HepG2 (cell line): ENCODE results near the gene CCL19. TPM values are rescaled to one million over a fixed set of nuclear protein-coding genes. Genes with fewer than 3 reads are reported as not detected.

Source experiments
- ASH2L ChIP-seq: fragments of 300-600, 200-600 bp; sonication (generic); IDR thresholded peaks from 2 replicates; pipeline ENCODE4 v1.7.0; 2017; ENCODE audit warnings: low read depth, mild to moderate bottlenecking, moderate library complexity, mixed read lengths, low read length; ENCODE audit not compliant: insufficient read length
- ATRX ChIP-seq: sonication (generic); formaldehyde crosslinking; IDR thresholded peaks from 2 replicates; pipeline ENCODE4 v1.4.0; 2020; ENCODE audit warnings: missing genetic modification reagents, borderline replicate concordance
- BHLHE40 ChIP-seq: IDR thresholded peaks from 2 replicates; pipeline ENCODE4 v1.6.1; 2011; ENCODE audit warnings: low read length, improper control_type of control experiment
- CC2D1A ChIP-seq: sonication (generic); formaldehyde crosslinking; IDR thresholded peaks from 2 replicates; pipeline ENCODE4 v1.8.1; 2023; ENCODE audit warnings: mild to moderate bottlenecking, missing genetic modification reagents
- ELK4 ChIP-seq: sonication (generic); formaldehyde crosslinking; IDR thresholded peaks from 2 replicates; pipeline ENCODE4 v1.9.0; 2021; ENCODE audit warnings: missing genetic modification reagents, borderline replicate concordance
- HOXD1 ChIP-seq: sonication (generic); formaldehyde crosslinking; IDR thresholded peaks from 2 replicates; pipeline ENCODE4 v1.5.0; 2020; ENCODE audit warnings: missing genetic modification reagents
- KMT2A ChIP-seq: sonication (generic); formaldehyde crosslinking; IDR thresholded peaks from 2 replicates; pipeline ENCODE4 v1.4.0; 2020; ENCODE audit warnings: missing genetic modification reagents
- ONECUT2 ChIP-seq: sonication (generic); formaldehyde crosslinking; IDR thresholded peaks from 2 replicates; pipeline ENCODE4 v1.4.0; 2020; ENCODE audit warnings: missing genetic modification reagents
- PAX8 ChIP-seq: sonication (generic); formaldehyde crosslinking; IDR thresholded peaks from 2 replicates; pipeline ENCODE4 v1.8.0; 2022; ENCODE audit warnings: mild to moderate bottlenecking, missing genetic modification reagents, borderline replicate concordance
- SIN3A ChIP-seq: IDR thresholded peaks from 2 replicates; pipeline ENCODE4 v1.6.1; 2011; ENCODE audit warnings: low read depth, mild to moderate bottlenecking, control low read depth, low read length, borderline replicate concordance
- SMAD9 ChIP-seq: sonication (generic); formaldehyde crosslinking; IDR thresholded peaks from 2 replicates; pipeline ENCODE4 v1.5.1; 2020; ENCODE audit warnings: mild to moderate bottlenecking, missing genetic modification reagents
- SMYD3 ChIP-seq: sonication (generic); formaldehyde crosslinking; IDR thresholded peaks from 2 replicates; pipeline ENCODE4 v1.8.1; 2023; ENCODE audit warnings: mild to moderate bottlenecking, missing genetic modification reagents
- SOX13 ChIP-seq, 3 experiments: fragments of 450-650 bp in 1 of 3; sonication (generic) in 1 of 3; formaldehyde crosslinking in 1 of 3; IDR thresholded peaks in 2 of 3; conservative IDR thresholded peaks in 1 of 3; 2 replicates each; pipeline versions ENCODE4 v1.5.0 to v1.6.1; 2016 to 2020; ENCODE audit warnings: antibody characterized with exemption in 1 of 3, mild to moderate bottlenecking in 1 of 3, missing compliant biosample characterization in 1 of 3, missing genetic modification reagents in 1 of 3, moderate library complexity in 1 of 3
- TSC22D2 ChIP-seq: sonication (generic); formaldehyde crosslinking; IDR thresholded peaks from 2 replicates; pipeline ENCODE4 v1.5.1; 2020; ENCODE audit warnings: missing genetic modification reagents, mild to moderate bottlenecking, borderline replicate concordance
- ZBTB42 ChIP-seq: sonication (generic); formaldehyde crosslinking; IDR thresholded peaks from 2 replicates; pipeline ENCODE4 v1.5.0; 2020; ENCODE audit warnings: mild to moderate bottlenecking, missing genetic modification reagents
- ZIK1 ChIP-seq: sonication (generic); formaldehyde crosslinking; IDR thresholded peaks from 2 replicates; pipeline ENCODE4 v1.5.0; 2020; ENCODE audit warnings: mild to moderate bottlenecking, low read depth, missing genetic modification reagents, borderline replicate concordance
- ZNF205 ChIP-seq: IDR thresholded peaks from 2 replicates; pipeline ENCODE4 v1.6.1; 2018; ENCODE audit warnings: missing biosample characterization, missing genetic modification reagents
- ZNF274 ChIP-seq: sonication (generic); formaldehyde crosslinking; IDR thresholded peaks from 2 replicates; pipeline ENCODE4 v1.5.1; 2020; ENCODE audit warnings: mild to moderate bottlenecking, missing genetic modification reagents
- ZNF333 ChIP-seq: sonication (generic); formaldehyde crosslinking; IDR thresholded peaks from 2 replicates; pipeline ENCODE4 v1.4.0; 2020; ENCODE audit warnings: mild to moderate bottlenecking, missing genetic modification reagents, borderline replicate concordance
- ZNF33A ChIP-seq: sonication (generic); formaldehyde crosslinking; IDR thresholded peaks from 2 replicates; pipeline ENCODE4 v1.5.1; 2020; ENCODE audit warnings: missing genetic modification reagents, mild to moderate bottlenecking, moderate library complexity, borderline replicate concordance
- ZNF513 ChIP-seq: sonication (generic); formaldehyde crosslinking; conservative IDR thresholded peaks from 2 replicates; pipeline ENCODE4 v1.5.0; 2020; ENCODE audit warnings: missing genetic modification reagents
- ZNF614 ChIP-seq: IDR thresholded peaks from 2 replicates; pipeline ENCODE4 v1.6.1; 2018; ENCODE audit warnings: missing biosample characterization, missing genetic modification reagents, inconsistent platforms, borderline replicate concordance
- ZNF841 ChIP-seq: sonication (generic); formaldehyde crosslinking; IDR thresholded peaks from 2 replicates; pipeline ENCODE4 v1.8.1; 2023; ENCODE audit warnings: missing genetic modification reagents, borderline replicate concordance
- ZNF850 ChIP-seq: sonication (generic); formaldehyde crosslinking; conservative IDR thresholded peaks from 2 replicates; pipeline ENCODE4 v1.9.0; 2021; ENCODE audit warnings: mild to moderate bottlenecking, missing genetic modification reagents
- ZSCAN21 ChIP-seq: sonication (generic); formaldehyde crosslinking; IDR thresholded peaks from 2 replicates; pipeline ENCODE4 v1.8.0; 2022; ENCODE audit warnings: mild to moderate bottlenecking, missing genetic modification reagents, moderate library complexity, borderline replicate concordance
- polyA plus RNA-seq, 8 experiments: library from polyadenylated mRNA; depleted of rRNA in 3 of 8; stranded (reverse) in 7 of 8; unstranded in 1 of 8; fragments of >200 nt; fragmentation: Illumina TruSeq in 4 of 8; extraction: Trizol in 4 of 8; gene quantifications; 2 replicates each; pipeline versions ENCODE4 v1.2.1 to v1.2.3, GENCODE V29; 2011 to 2016; ENCODE audit warnings: low read depth in 4 of 8, missing spikeins in 1 of 8, mixed read lengths in 1 of 8; ENCODE audit not compliant: insufficient read depth in 1 of 8
- total RNA-seq, 5 experiments: library from RNA; depleted of rRNA; stranded (reverse); fragments of >200 nt; fragmentation: Illumina TruSeq; extraction: Trizol; gene quantifications; 2 replicates each; pipeline ENCODE4 v1.2.3, GENCODE V29; 2016; ENCODE audit warnings: low read depth in 1 of 5

The CCL19 gene
- total and polyA plus RNA-seq, 2 of the 13 experiments (the other 11 are each of a cell fraction or from before 2014, with no cell fraction given), result not detected

GRCh38 chr9:34646211-34647083 lies 44.6 kb downstream of the CCL19 start, which contains the start of gene GALT (continued):
- TF ChIP-seq ASH2L (peak; percentile 87), ZNF513 (CRISPR knock-in tag) (no peak), ZIK1 (CRISPR knock-in tag) (peak; percentile 81; the same call in 1 of the 2 replicates), ELK4 (no peak), CC2D1A (no peak), ATRX (no peak), ZBTB42 (CRISPR knock-in tag) (peak; percentile 83; the same call in 1 of the 2 replicates), SOX13 (IDR thresholded peaks at IDR 0.05) (no peak), SOX13 (CRISPR knock-in tag; conservative IDR thresholded peaks at IDR 0.05 in 1 of 2, IDR thresholded peaks at IDR 0.05 in 1 of 2) (peak in 1 of 2 experiments; percentile 43; a peak in 1 of 4 replicates), ZSCAN21 (CRISPR knock-in tag) (no peak), SIN3A (no peak; the same call in 1 of the 2 replicates), SMYD3 (no peak), KMT2A (CRISPR knock-in tag) (peak; percentile 53; the same call in 1 of the 2 replicates), ZNF205 (CRISPR knock-in tag) (peak; percentile 67; the same call in 1 of the 2 replicates), ZNF850 (no peak), TSC22D2 (CRISPR knock-in tag) (peak; percentile 51; the same call in 1 of the 2 replicates), ZNF614 (peak; percentile 82; the same call in 1 of the 2 replicates), ZNF33A (CRISPR knock-in tag) (no peak), HOXD1 (no peak), ZNF274 (CRISPR knock-in tag) (no peak), ZNF841 (no peak), SMAD9 (CRISPR knock-in tag) (0 out of 2 replicates have a peak, but pooled peaks have one; percentile 11), BHLHE40 (peak; percentile 82), PAX8 (no peak), ONECUT2 (CRISPR knock-in tag) (no peak), ZNF333 (CRISPR knock-in tag) (peak; percentile 88)
